Fibroblast of skin of left biceps (primary cell): ENCODE measurements around the gene RREB1.

Experiments
- DNase-seq, 2 experiments: peaks; one replicate each; pipeline ENCODE4 v3.0.0-alpha.2; 2013; ENCODE audit warnings: low read depth in 2 of 2

Gene RREB1

GRCh38 chr6:7107578-7108195, at the start of gene RREB1:
RREB1 (plus strand) TSS chr6:7107961; CDS start chr6:7181912, 73,951 bp downstream.
- DNase-seq, result peak in 1 of 2 experiments; percentile 30

- DNase-seq, result peak; percentile 79 to 82
Measured at GRCh38 chr6:7058250-7058923, 49.4 kb upstream of the RREB1 start.

- no peak for DNase-seq
Measured at GRCh38 chr6:7060769-7061516, 46.8 kb upstream of the RREB1 start.

- DNase-seq, result no peak
Measured at GRCh38 chr6:7062451-7063162, 45.2 kb upstream of the RREB1 start.

- no peak for DNase-seq
Measured at GRCh38 chr6:7067305-7067704, 40.5 kb upstream of the RREB1 start.

- no peak for DNase-seq
Measured at GRCh38 chr6:7071405-7071804, 36.4 kb upstream of the RREB1 start.

- DNase-seq, result no peak
Measured at GRCh38 chr6:7073082-7073820, 34.5 kb upstream of the RREB1 start.

GRCh38 chr6:7073821-7074525, 33.8 kb upstream of the RREB1 start:
- no peak for DNase-seq

GRCh38 chr6:7074870-7075269, 32.9 kb upstream of the RREB1 start:
- DNase-seq, result no peak

GRCh38 chr6:7075341-7076000, 32.3 kb upstream of the RREB1 start:
- no peak for DNase-seq

GRCh38 chr6:7077856-7078255, 29.9 kb upstream of the RREB1 start:
- DNase-seq, result no peak

- DNase-seq, result no peak
Measured at GRCh38 chr6:7078856-7079255, 28.9 kb upstream of the RREB1 start.

- DNase-seq, result no peak
Measured at GRCh38 chr6:7080311-7080710, 27.4 kb upstream of the RREB1 start.

- no peak for DNase-seq
Measured at GRCh38 chr6:7085911-7086310, 21.9 kb upstream of the RREB1 start.

GRCh38 chr6:7086488-7086887, 21.3 kb upstream of the RREB1 start:
- peak in 1 of 2 experiments; percentile 18 for DNase-seq

GRCh38 chr6:7087066-7087465, 20.7 kb upstream of the RREB1 start:
- no peak for DNase-seq

- DNase-seq, result no peak
Measured at GRCh38 chr6:7087491-7087979, 20.2 kb upstream of the RREB1 start.

- DNase-seq, result no peak
Measured at GRCh38 chr6:7088076-7088742, 19.6 kb upstream of the RREB1 start.

- DNase-seq, result no peak
Measured at GRCh38 chr6:7098993-7099392, 8.8 kb upstream of the RREB1 start.
